Measurements from ENCODE around the gene MYO10.

The MYO10 gene

GRCh38 chr5:16803831-16804230 is 132.3 kb downstream of the MYO10 start:
- no peak overlapping the region for H3K4me3 ChIP-seq (ENCODE audit: low read depth, low read length)
- no peak for DNase-seq (ENCODE audit: low read depth, low spot score)
- in situ Hi-C loops (cut with HindIII; ENCODE audit: low sequenced_read_pairs), result no loop called here
- TF ChIP-seq CTCF (IDR thresholded peaks at IDR 0.05; ENCODE audit: low read depth, low read length), result no peak

- no peak overlapping the region for H3K4me3 ChIP-seq (ENCODE audit: low read depth, low read length)
- no peak for TF ChIP-seq CTCF (IDR thresholded peaks at IDR 0.05; ENCODE audit: low read depth, low read length)
- no peak for DNase-seq (ENCODE audit: low read depth, low spot score)
- in situ Hi-C loops (cut with HindIII; ENCODE audit: low sequenced_read_pairs), result no loop called here
Observed at GRCh38 chr5:16800477-16800876, 135.6 kb downstream of the MYO10 start.

GRCh38 chr5:16799796-16800195 is 136.3 kb downstream of the MYO10 start:
- in situ Hi-C loops (cut with HindIII; ENCODE audit: low sequenced_read_pairs), result no loop called here
- no peak overlapping the region for H3K4me3 ChIP-seq (ENCODE audit: low read depth, low read length)
- TF ChIP-seq CTCF (IDR thresholded peaks at IDR 0.05; ENCODE audit: low read depth, low read length), result no peak
- DNase-seq (ENCODE audit: low read depth, low spot score), result no peak

GRCh38 chr5:16797951-16798350 is 138.1 kb downstream of the MYO10 start:
- no peak for TF ChIP-seq CTCF (IDR thresholded peaks at IDR 0.05; ENCODE audit: low read depth, low read length)
- DNase-seq (ENCODE audit: low read depth, low spot score), result peak; percentile 37
- H3K4me3 ChIP-seq (ENCODE audit: low read depth, low read length), result no peak overlapping the region
- in situ Hi-C loops (cut with HindIII; ENCODE audit: low sequenced_read_pairs), result no loop called here

- DNase-seq (ENCODE audit: low read depth, low spot score), result no peak
- TF ChIP-seq CTCF (IDR thresholded peaks at IDR 0.05; ENCODE audit: low read depth, low read length), result no peak
- in situ Hi-C loops (cut with HindIII; ENCODE audit: low sequenced_read_pairs), result no loop called here
- no peak overlapping the region for H3K4me3 ChIP-seq (ENCODE audit: low read depth, low read length)
Observed at GRCh38 chr5:16794269-16794913, 141.7 kb downstream of the MYO10 start.

GRCh38 chr5:16792598-16793275 is 143.4 kb downstream of the MYO10 start:
- H3K4me3 ChIP-seq (ENCODE audit: low read depth, low read length), result no peak overlapping the region
- TF ChIP-seq CTCF (IDR thresholded peaks at IDR 0.05; ENCODE audit: low read depth, low read length), result no peak
- no peak for DNase-seq (ENCODE audit: low read depth, low spot score)
- in situ Hi-C loops (cut with HindIII; ENCODE audit: low sequenced_read_pairs), result no loop called here
